HG03521 (cell line): ENCODE results near the gene MARK2.

Experiments
- ATAC-seq: cut with Tn5 transposase; IDR thresholded peaks from one replicate; pipeline ENCODE4 v1.9.1; 2021; ENCODE audit warnings: mild to moderate bottlenecking, moderate library complexity; ENCODE audit not compliant: unreplicated experiment

Gene MARK2

GRCh38 chr11:63879598-63880402 lies 40.9 kb downstream of the MARK2 start:
- no peak for ATAC-seq

- no peak for ATAC-seq
These were observed 41.5 kb downstream of the MARK2 start for GRCh38 chr11:63880403-63880790.

- no peak for ATAC-seq
These were observed 43.8 kb downstream of the MARK2 start for GRCh38 chr11:63882555-63883242.

DNA sequence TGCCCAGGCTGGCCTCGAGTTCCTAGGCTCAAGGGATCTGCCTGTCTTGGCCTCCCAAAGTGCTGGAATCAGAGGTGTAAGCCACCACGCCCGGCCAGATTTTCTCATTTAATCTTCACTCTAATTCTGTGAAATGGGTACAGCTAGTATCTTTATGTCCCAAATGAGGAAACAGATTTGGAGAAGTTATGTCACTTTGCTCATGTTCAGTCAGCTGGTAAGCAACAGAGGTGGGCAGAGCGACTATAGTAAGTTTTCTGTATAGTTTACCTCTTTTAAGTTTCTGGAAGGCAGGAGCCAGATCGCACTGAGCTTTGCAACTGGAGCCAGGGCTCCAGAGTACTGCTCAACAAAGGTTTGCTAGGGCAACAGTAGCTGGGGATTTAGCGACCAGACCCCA lies 44.9 kb downstream of the MARK2 start:
- no peak for ATAC-seq

GRCh38 chr11:63884196-63884932 lies 45.5 kb downstream of the MARK2 start:
- ATAC-seq, result no peak

GRCh38 chr11:63887386-63887999 lies 48.6 kb downstream of the MARK2 start:
- no peak for ATAC-seq

- ATAC-seq, result no peak
These were observed 49.5 kb downstream of the MARK2 start for GRCh38 chr11:63888170-63889086.

GRCh38 chr11:63889344-63889743 lies 50.4 kb downstream of the MARK2 start:
- ATAC-seq, result no peak

DNA sequence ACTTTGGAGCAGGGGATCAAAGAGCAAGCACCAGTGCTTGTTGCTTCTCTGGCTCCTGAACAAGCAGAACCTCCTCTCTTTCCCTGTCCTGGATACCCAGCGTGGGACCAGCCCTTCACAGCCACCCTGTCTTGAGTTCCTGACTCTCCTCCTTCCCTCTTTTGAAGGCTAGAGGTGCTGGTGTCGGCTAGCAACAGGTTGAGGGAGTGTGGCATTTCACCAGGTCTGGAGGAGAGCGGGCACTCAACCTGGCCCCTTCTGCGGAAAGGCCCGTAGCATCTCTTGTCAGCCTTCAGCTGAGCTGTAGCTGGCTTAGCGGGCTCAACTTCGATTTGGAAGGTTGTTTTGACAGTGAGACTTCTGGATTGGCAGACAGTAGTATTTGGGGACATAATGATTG lies 51.5 kb downstream of the MARK2 start:
- no peak for ATAC-seq

DNA sequence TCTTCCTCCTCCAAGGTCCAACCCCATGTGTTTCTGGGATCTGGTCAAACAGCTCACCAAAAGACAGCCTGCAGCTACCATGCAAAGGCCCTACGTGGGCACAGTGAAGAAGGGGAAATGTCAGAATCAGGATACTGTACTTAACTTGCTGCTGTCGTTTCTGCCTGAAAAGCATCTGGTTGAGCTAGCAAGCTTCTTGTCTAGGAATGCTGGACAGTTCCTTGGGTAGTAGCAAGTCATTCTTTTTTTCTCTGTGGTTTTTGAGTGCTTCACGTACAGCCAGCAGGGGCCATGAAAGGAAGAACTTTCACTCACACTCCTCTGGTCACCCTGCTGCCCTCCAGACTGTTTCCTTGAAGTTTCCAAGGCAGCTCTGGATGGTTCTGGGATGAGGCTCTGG lies 53.3 kb downstream of the MARK2 start:
- ATAC-seq, result no peak

- ATAC-seq, result no peak
These were observed 54.4 kb downstream of the MARK2 start for GRCh38 chr11:63893355-63893754.

DNA sequence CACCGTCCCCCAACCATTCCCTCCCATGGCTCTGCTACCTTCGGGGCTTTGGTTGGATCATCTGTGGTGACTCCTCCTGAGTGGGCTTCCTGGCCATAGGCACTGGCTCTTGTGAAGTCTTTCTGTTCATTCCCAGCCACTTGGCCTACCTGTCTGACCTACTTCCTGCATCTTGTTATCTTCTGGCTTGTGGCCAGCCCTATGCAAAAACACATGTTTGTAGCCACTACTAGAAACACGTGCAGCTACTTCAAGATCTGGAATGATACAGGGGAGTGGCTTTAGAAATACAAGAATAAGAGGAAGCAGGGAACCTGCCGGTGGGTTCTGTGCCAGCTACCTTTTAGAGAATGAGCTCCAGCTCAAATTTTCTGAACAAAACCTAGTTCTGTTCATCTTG lies 57.2 kb downstream of the MARK2 start:
- no peak for ATAC-seq

DNA sequence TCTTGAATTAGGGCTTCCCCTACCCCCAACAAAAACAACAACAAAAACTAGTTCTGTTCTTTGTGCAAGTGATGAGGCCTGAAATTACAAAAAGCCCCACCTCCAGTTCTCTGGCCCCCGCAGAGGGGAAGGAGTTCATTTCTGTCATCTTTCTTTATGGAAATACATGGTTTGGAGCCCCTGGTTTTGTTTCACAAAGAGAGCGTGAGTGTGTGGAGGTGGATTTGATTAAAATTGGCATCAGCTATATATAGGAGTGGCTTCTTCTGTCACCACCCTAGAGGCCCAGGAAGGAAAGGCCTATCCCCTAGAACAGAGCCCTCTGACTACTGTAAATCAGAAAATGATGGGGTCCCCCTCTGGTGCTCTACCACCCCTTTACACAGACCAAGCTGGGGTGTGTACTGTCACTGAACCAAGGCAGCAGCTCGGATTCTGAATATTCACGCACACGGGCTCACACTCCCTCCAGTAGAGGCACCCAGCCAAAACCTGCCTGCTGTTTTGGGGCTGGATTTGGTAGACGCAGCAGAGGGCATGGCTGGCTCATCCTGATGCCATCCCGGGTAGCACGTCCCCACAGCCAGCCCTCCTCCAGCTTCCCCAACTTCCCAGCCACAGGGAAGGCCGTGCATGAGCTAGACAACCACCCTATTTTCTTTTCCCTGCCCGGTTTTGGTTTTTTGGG lies 58.7 kb downstream of the MARK2 start:
- no peak for ATAC-seq

DNA sequence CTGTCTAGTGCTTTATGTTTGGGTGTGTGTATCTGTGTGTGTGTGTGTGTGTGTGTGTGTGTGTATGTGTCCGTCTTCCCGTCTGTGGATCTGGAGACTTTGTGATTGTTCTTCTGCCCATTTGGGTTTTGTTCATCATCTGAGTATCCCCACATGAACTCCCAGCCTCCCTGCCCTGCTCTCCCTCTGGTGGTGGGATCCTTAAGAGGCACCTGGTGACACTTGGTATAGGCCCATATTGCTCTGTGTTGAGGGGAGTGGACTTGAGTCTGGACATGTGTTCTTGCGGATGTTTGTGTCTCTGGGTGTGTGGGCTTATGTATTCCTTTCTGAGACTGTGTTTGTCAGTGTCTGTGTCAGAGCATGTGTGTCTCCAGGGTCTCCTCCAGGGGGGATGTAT lies 62.8 kb downstream of the MARK2 start:
- no peak for ATAC-seq

- no peak for ATAC-seq
These were observed 65.0 kb downstream of the MARK2 start for GRCh38 chr11:63903884-63904283.

DNA sequence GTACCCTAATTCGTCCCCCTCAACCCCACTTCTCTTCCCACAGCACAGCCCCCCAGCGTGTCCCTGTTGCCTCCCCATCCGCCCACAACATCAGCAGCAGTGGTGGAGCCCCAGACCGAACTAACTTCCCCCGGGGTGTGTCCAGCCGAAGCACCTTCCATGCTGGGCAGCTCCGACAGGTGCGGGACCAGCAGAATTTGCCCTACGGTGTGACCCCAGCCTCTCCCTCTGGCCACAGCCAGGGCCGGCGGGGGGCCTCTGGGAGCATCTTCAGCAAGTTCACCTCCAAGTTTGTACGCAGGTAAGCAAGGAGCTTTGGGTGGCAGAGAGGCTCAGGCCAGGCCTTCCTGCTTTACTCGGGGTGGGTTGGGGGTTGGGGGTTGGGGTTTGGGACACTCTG lies 65.8 kb downstream of the MARK2 start:
- ATAC-seq, result no peak

DNA sequence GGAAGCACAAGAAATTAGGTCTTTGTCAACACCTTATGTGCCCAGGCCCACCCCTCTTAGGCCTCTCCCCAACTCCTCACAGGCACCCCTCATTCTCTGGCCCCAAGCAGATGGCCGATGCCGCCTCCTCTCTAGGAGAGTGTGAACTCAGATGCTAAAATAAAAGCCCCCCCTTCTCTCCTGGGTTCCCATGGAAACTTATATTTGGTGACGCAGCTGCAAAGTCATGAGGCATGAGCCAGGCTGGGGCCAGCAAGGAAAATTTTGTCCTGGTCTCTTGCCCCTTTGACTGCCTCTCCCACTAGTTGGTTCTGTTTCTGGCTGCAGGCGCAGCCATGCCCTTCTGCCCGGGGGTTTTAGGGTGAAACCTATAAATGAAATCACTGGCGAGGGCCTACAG lies 66.3 kb downstream of the MARK2 start:
- no peak for ATAC-seq

DNA sequence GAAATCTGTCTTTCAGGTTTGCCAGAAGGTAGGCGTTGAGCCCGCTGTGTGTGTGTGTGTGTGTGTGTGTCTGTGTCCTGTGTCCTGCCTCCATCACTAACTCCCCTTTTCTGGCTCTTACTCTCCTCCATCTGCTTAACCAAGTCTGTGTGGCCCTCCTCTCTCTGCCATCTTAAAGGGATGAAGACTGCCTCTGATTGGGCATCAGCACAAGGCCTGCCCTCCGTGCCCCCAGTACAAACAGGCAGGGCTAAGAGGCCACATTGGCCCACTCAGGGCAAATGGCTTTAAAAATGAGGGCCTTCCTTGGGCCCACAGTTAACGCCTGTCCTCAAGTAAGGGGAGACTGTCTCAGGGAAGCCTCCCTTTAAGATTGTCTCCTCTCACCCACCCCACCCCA lies 67.2 kb downstream of the MARK2 start:
- ATAC-seq, result no peak

- no peak for ATAC-seq
These were observed 67.7 kb downstream of the MARK2 start for GRCh38 chr11:63906585-63906984.

DNA sequence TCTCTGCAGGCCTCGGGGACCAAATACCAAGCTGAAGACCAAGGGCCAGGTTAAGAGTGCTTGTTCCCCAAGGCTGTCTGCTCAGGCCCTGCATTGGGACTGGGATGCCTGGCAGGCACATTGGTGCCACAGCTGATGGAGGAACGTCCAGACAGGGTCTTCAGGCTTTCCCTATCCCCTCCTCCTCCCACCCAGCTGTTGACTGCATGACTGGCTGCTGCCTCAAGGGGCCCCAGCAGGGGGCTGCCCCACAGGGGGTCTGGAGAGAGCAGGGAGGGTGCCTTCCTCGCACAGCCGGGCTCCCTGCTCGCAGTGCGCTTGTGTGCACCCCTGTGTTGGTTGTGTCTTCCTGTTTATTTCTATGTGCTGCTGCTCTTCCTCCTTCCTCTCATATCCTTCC lies 68.2 kb downstream of the MARK2 start:
- no peak for ATAC-seq
